ENCODE data around the gene LCN10. TPM values are rescaled to one million over a fixed set of nuclear protein-coding genes. Genes with fewer than 3 reads are reported as not detected.
"Not testable (repeated sequence)": the region's sequence is repeated elsewhere in the genome, so short reads cannot be mapped to it uniquely, and the experiment has no call there.

The LCN10 gene
- total RNA-seq, 1 donor from 2014 or later = not detected

- DNase-seq (ENCODE audit: extremely low read depth, low read depth, low spot score) = no peak
Observed at GRCh38 chr9:136773386-136774044, 30.8 kb upstream of the LCN10 start.

GRCh38 chr9:136771907-136772415 lies 29.2 kb upstream of the LCN10 start:
- DNase-seq (ENCODE audit: extremely low read depth, low read depth, low spot score) = no peak

GRCh38 chr9:136769710-136770191 lies 27.0 kb upstream of the LCN10 start:
- no peak for DNase-seq (ENCODE audit: extremely low read depth, low read depth, low spot score)

- DNase-seq (ENCODE audit: extremely low read depth, low read depth, low spot score) = not testable (repeated sequence)
Observed at GRCh38 chr9:136766410-136767120, 23.8 kb upstream of the LCN10 start.

- DNase-seq (ENCODE audit: extremely low read depth, low read depth, low spot score) = not testable (repeated sequence)
Observed at GRCh38 chr9:136765745-136766409, 23.1 kb upstream of the LCN10 start.

- DNase-seq (ENCODE audit: extremely low read depth, low read depth, low spot score) = no peak
Observed at GRCh38 chr9:136765041-136765440, 22.3 kb upstream of the LCN10 start.

- no peak for DNase-seq (ENCODE audit: extremely low read depth, low read depth, low spot score)
Observed at GRCh38 chr9:136764301-136764891, 21.7 kb upstream of the LCN10 start, which contains the start of gene LCN15. LCN15 (minus strand) TSS chr9:136764518; CDS start chr9:136764488, 30 bp downstream.

GRCh38 chr9:136763649-136764035 lies 20.9 kb upstream of the LCN10 start:
- no peak for DNase-seq (ENCODE audit: extremely low read depth, low read depth, low spot score)

GRCh38 chr9:136762915-136763648 lies 20.3 kb upstream of the LCN10 start:
- no peak for DNase-seq (ENCODE audit: extremely low read depth, low read depth, low spot score)

- no peak for DNase-seq (ENCODE audit: extremely low read depth, low read depth, low spot score)
Observed at GRCh38 chr9:136762221-136762691, 19.5 kb upstream of the LCN10 start.

GRCh38 chr9:136761545-136761981 lies 18.8 kb upstream of the LCN10 start:
- DNase-seq (ENCODE audit: extremely low read depth, low read depth, low spot score) = no peak

- not testable (repeated sequence) for DNase-seq (ENCODE audit: extremely low read depth, low read depth, low spot score)
Observed at GRCh38 chr9:136760834-136761544, 18.2 kb upstream of the LCN10 start.

- DNase-seq (ENCODE audit: extremely low read depth, low read depth, low spot score) = no peak
Observed at GRCh38 chr9:136760424-136760823, 17.7 kb upstream of the LCN10 start.

- no peak for DNase-seq (ENCODE audit: extremely low read depth, low read depth, low spot score)
Observed at GRCh38 chr9:136759436-136760325, 16.9 kb upstream of the LCN10 start.

- DNase-seq (ENCODE audit: extremely low read depth, low read depth, low spot score) = no peak
Observed at GRCh38 chr9:136759001-136759400, 16.3 kb upstream of the LCN10 start.

GRCh38 chr9:136757751-136758140 lies 15.0 kb upstream of the LCN10 start:
- no peak for DNase-seq (ENCODE audit: extremely low read depth, low read depth, low spot score)

GRCh38 chr9:136757328-136757727 lies 14.6 kb upstream of the LCN10 start:
- no peak for DNase-seq (ENCODE audit: extremely low read depth, low read depth, low spot score)

GRCh38 chr9:136756836-136757235 lies 14.1 kb upstream of the LCN10 start:
- DNase-seq (ENCODE audit: extremely low read depth, low read depth, low spot score) = no peak

GRCh38 chr9:136756134-136756438 lies 13.3 kb upstream of the LCN10 start:
- DNase-seq (ENCODE audit: extremely low read depth, low read depth, low spot score) = no peak
